Type B pancreatic cell (in vitro differentiated cells): ENCODE measurements around the gene FA2H. TPM values are rescaled to one million over a fixed set of nuclear protein-coding genes. Genes with fewer than 3 reads are reported as not detected.

Source experiments
- DNase-seq: peaks from one replicate; pipeline ENCODE4 v3.0.0; 2021; ENCODE audit warnings: mixed read lengths; ENCODE audit not compliant: unreplicated experiment; ENCODE audit errors: extremely low spot score
- H3K27ac Mint-ChIP-seq: 2 replicates; pipeline ENCODE4 v1.8.0; 2021; ENCODE audit warnings: mild to moderate bottlenecking, mixed read lengths
- H3K27me3 Mint-ChIP-seq: 2 replicates; pipeline ENCODE4 v1.8.0; 2021; ENCODE audit warnings: mixed read lengths
- H3K36me3 Mint-ChIP-seq: 2 replicates; pipeline ENCODE4 v1.8.0; 2021; ENCODE audit warnings: mixed read lengths
- H3K4me1 Mint-ChIP-seq: one replicate; pipeline ENCODE4 v1.8.0; 2021; ENCODE audit warnings: mixed read lengths; ENCODE audit not compliant: unreplicated experiment
- H3K4me3 Mint-ChIP-seq: 2 replicates; pipeline ENCODE4 v1.8.0; 2021; ENCODE audit warnings: mild to moderate bottlenecking, mixed read lengths
- H3K9me3 Mint-ChIP-seq: 2 replicates; pipeline ENCODE4 v1.8.0; 2021; ENCODE audit warnings: mixed read lengths
- total RNA-seq: library from RNA; stranded (reverse); gene quantifications from 2 replicates; pipeline ENCODE4 v1.2.1, GENCODE V29; 2021; ENCODE audit warnings: low replicate concordance
- TF ChIP-seq, protein P1 (sequence below): fragments of 200-600 bp; sonication (generic); conservative IDR thresholded peaks from 2 replicates; pipeline ENCODE4 v1.5.0; 2021; ENCODE audit warnings: antibody characterized with exemption, mild to moderate bottlenecking

FA2H gene
- total RNA-seq, 1 donor from 2014 or later, result 5.0 TPM

DNA sequence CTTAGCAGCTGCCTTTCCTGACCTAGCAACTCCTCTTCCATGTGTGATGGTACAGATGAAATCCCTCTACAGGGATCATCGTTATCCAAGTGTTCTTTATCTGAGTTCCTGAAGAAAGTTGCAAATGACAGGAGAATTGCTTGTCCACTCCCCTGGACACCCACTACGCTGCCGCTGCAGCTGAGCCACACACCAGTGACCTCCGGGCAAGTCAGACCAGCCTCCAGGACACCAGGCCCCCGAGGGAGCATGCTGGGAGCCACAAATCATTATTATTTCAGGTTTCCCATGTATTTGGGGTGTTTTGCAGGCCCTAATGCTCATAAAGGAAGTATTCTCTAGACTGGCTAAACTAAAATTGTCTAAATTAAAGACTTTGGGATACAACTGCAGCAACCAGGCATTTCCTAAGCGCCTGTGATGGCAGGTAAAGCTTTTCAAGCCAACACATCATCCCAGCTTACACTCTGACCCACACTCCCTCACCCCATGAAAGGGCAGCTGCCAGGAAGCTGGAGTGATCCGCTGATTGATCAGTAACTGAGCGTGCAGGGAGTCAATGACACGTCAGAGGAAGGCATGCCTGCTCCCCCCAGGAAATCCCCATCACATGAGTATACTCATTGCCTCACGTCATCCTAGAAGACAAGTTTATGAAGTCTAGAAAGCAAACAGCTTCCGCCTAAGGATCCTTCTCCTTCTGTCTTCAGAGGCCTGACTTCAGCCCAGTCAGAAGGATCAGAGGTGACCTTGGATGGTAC lies 14.4 kb downstream of the FA2H start:
- no peak for DNase-seq
- TF ChIP-seq, protein P1, sequence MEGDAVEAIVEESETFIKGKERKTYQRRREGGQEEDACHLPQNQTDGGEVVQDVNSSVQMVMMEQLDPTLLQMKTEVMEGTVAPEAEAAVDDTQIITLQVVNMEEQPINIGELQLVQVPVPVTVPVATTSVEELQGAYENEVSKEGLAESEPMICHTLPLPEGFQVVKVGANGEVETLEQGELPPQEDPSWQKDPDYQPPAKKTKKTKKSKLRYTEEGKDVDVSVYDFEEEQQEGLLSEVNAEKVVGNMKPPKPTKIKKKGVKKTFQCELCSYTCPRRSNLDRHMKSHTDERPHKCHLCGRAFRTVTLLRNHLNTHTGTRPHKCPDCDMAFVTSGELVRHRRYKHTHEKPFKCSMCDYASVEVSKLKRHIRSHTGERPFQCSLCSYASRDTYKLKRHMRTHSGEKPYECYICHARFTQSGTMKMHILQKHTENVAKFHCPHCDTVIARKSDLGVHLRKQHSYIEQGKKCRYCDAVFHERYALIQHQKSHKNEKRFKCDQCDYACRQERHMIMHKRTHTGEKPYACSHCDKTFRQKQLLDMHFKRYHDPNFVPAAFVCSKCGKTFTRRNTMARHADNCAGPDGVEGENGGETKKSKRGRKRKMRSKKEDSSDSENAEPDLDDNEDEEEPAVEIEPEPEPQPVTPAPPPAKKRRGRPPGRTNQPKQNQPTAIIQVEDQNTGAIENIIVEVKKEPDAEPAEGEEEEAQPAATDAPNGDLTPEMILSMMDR, result no peak
- H3K9me3 Mint-ChIP-seq, result no peaks in the 10 kb centered on the region
- no peak overlapping the region for H3K4me3 Mint-ChIP-seq
- H3K27me3 Mint-ChIP-seq, result peaks cover 16% of the 10 kb centered on the region
- no peaks in the 10 kb centered on the region for H3K4me1 Mint-ChIP-seq
- H3K27ac Mint-ChIP-seq, result no peak overlapping the region
- no peaks in the 10 kb centered on the region for H3K36me3 Mint-ChIP-seq

DNA sequence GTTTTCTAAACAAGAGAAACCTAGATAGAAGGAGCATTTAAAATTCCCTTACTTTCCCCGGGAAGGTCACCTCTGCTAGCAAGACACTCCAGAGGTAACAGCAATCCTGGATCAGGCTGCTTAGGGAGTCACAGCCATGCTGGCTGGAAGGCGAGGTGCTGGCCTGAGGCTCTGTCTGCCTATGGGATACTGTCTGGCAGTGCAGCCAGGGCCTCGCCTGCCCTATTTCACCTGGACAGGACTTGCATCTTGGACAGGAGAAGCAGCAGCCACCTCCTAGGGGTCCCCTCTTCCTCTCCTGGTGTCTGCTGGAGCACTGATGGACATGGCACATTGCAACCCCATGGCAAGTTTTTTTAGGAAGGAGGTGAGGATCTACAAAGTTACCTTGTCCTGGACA lies 15.1 kb downstream of the FA2H start:
- no peaks in the 10 kb centered on the region for H3K4me1 Mint-ChIP-seq
- H3K36me3 Mint-ChIP-seq, result no peaks in the 10 kb centered on the region
- no peak overlapping the region for H3K4me3 Mint-ChIP-seq
- no peaks in the 10 kb centered on the region for H3K9me3 Mint-ChIP-seq
- no peak overlapping the region for H3K27ac Mint-ChIP-seq
- DNase-seq, result no peak
- H3K27me3 Mint-ChIP-seq, result peaks cover 16% of the 10 kb centered on the region
- TF ChIP-seq, protein P1, result no peak

GRCh38 chr16:74758801-74759200 lies 15.8 kb downstream of the FA2H start:
- no peak overlapping the region for H3K27ac Mint-ChIP-seq
- no peaks in the 10 kb centered on the region for H3K36me3 Mint-ChIP-seq

GRCh38 chr16:74757349-74757748 lies 17.3 kb downstream of the FA2H start:
- Mint-ChIP-seq H3K4me1 (no peaks in the 10 kb centered on the region), H3K4me3 (no peak overlapping the region), H3K27ac (no peak overlapping the region), H3K36me3 (no peaks in the 10 kb centered on the region), H3K9me3 (no peaks in the 10 kb centered on the region), H3K27me3 (peaks cover 17% of the 10 kb centered on the region)
- DNase-seq, result no peak
- TF ChIP-seq, protein P1, result no peak

More at GRCh38 chr16:74758801-74759200, 15.8 kb downstream of the FA2H start:
- H3K27me3 Mint-ChIP-seq, result peaks cover 16% of the 10 kb centered on the region
- no peaks in the 10 kb centered on the region for H3K4me1 Mint-ChIP-seq
- TF ChIP-seq, protein P1, result no peak
- H3K9me3 Mint-ChIP-seq, result no peaks in the 10 kb centered on the region
- DNase-seq, result no peak
- no peak overlapping the region for H3K4me3 Mint-ChIP-seq

- Mint-ChIP-seq H3K27me3 (peaks cover 25% of the 10 kb centered on the region), H3K4me3 (no peak overlapping the region), H3K36me3 (no peaks in the 10 kb centered on the region), H3K4me1 (no peaks in the 10 kb centered on the region), H3K9me3 (no peaks in the 10 kb centered on the region), H3K27ac (no peak overlapping the region)
- TF ChIP-seq, protein P1, result no peak
- DNase-seq, result no peak
Observed at GRCh38 chr16:74756203-74756602, 18.4 kb downstream of the FA2H start.
